HG03439 (cell line): ENCODE results near the gene UBE3A.
"Not testable (repeated sequence)": the region's sequence is repeated elsewhere in the genome, so short reads cannot be mapped to it uniquely, and the experiment has no call there.

Experiments used
- ATAC-seq: cut with Tn5 transposase; IDR thresholded peaks from one replicate; pipeline ENCODE4 v1.9.1; 2021; ENCODE audit warnings: mild to moderate bottlenecking, moderate library complexity; ENCODE audit not compliant: unreplicated experiment

UBE3A gene

GRCh38 chr15:25438601-25439368 is at the start of gene UBE3A:
Gene UBE3A (minus strand): TSS chr15:25439024. CDS start chr15:25409107, 29,917 bp downstream.
- ATAC-seq, result peak; percentile 89

GRCh38 chr15:25487226-25487884 is 48.5 kb upstream of the UBE3A start:
- ATAC-seq, result no peak

- ATAC-seq, result no peak
Measured at GRCh38 chr15:25486051-25486450, 47.2 kb upstream of the UBE3A start.

GRCh38 chr15:25481208-25481859 is 42.5 kb upstream of the UBE3A start:
- no peak for ATAC-seq

GRCh38 chr15:25478313-25478712 is 39.5 kb upstream of the UBE3A start:
- ATAC-seq, result no peak

- no peak for ATAC-seq
Measured at GRCh38 chr15:25477816-25478215, 39.0 kb upstream of the UBE3A start.

- no peak for ATAC-seq
Measured at GRCh38 chr15:25474251-25474650, 35.4 kb upstream of the UBE3A start.

GRCh38 chr15:25470230-25470629 is 31.4 kb upstream of the UBE3A start:
- no peak for ATAC-seq

GRCh38 chr15:25469377-25469776 is 30.6 kb upstream of the UBE3A start:
- ATAC-seq, result no peak

GRCh38 chr15:25468611-25469010 is 29.8 kb upstream of the UBE3A start:
- no peak for ATAC-seq

- no peak for ATAC-seq
Measured at GRCh38 chr15:25465835-25466234, 27.0 kb upstream of the UBE3A start.

- ATAC-seq, result no peak
Measured at GRCh38 chr15:25464784-25465183, 26.0 kb upstream of the UBE3A start.

GRCh38 chr15:25464383-25464782 is 25.6 kb upstream of the UBE3A start:
- ATAC-seq, result no peak

- no peak for ATAC-seq
Measured at GRCh38 chr15:25456196-25456595, 17.4 kb upstream of the UBE3A start.

GRCh38 chr15:25455226-25455625 is 16.4 kb upstream of the UBE3A start:
- no peak for ATAC-seq

GRCh38 chr15:25454771-25455170 is 15.9 kb upstream of the UBE3A start:
- no peak for ATAC-seq

GRCh38 chr15:25453246-25453645 is 14.4 kb upstream of the UBE3A start:
- not testable (repeated sequence) for ATAC-seq

- no peak for ATAC-seq
Measured at GRCh38 chr15:25451501-25451900, 12.7 kb upstream of the UBE3A start.

- ATAC-seq, result no peak
Measured at GRCh38 chr15:25450163-25450562, 11.3 kb upstream of the UBE3A start.

- ATAC-seq, result no peak
Measured at GRCh38 chr15:25446076-25446475, 7.3 kb upstream of the UBE3A start.

- no peak for ATAC-seq
Measured at GRCh38 chr15:25445412-25445811, 6.6 kb upstream of the UBE3A start.

- no peak for ATAC-seq
Measured at GRCh38 chr15:25441111-25441510, 2.3 kb upstream of the UBE3A start.
